ENCODE measurements around the gene SCUBE2.

DNA sequence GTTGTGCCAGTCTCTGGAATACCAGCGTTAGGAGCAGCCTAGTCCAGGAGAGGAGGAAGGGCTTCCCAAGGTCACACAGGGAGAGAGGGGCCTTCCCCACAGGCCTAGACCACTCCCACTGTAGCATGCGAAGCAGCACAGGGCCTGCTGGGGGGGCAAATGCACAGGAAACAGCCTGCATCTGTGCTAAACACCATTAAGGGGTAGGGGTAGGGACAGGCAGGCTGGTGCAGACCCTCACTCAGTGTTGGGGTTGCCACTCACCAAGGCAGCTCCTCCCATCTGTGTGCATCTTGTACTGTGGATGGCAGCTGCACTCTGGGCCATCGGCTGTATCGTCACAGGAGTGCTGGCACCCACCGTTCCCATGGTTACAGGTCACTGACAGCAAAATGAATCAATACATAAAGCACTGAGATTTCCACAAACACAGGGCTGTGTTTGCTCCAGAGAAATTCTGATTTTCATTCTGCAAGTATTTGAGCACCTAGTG, 24.9 kb downstream of the SCUBE2 start:
- TF ChIP-seq GATA2 (IDR thresholded peaks at IDR 0.05; ENCODE audit: low read depth, low read length), result no peak
- no peak for TF ChIP-seq GATA3 (IDR thresholded peaks at IDR 0.05; ENCODE audit: low read depth, low read length)

All from SH-SY5Y (cell line).